Endothelial cell of umbilical vein (primary cell): ENCODE measurements around the gene ZBTB9.

ENCODE experiments used
- CTCF ChIP-seq, 2 donors: IDR thresholded peaks; 1 replicate in 1 of 2; 2 replicates in 1 of 2; pipeline ENCODE4 v1.5.1; 2011; ENCODE audit warnings: low read length in 2 of 2, mild to moderate bottlenecking in 2 of 2, moderate library complexity in 2 of 2, control low read depth in 1 of 2, inconsistent platforms in 1 of 2, low read depth in 1 of 2; ENCODE audit not compliant: insufficient read depth in 1 of 2; ENCODE audit errors: extremely low read depth in 1 of 2
- EZH2 ChIP-seq: IDR thresholded peaks from 2 replicates; pipeline ENCODE4 v1.6.1; 2012; ENCODE audit warnings: borderline replicate concordance, low read depth, mild to moderate bottlenecking, moderate library complexity, low read length, inconsistent platforms; ENCODE audit not compliant: severe bottlenecking
- FOS ChIP-seq: IDR thresholded peaks from 2 replicates; pipeline ENCODE4 v1.6.1; 2011; ENCODE audit warnings: mild to moderate bottlenecking, low read length, moderate library complexity, borderline replicate concordance; ENCODE audit not compliant: insufficient read depth
- MAX ChIP-seq: IDR thresholded peaks from 2 replicates; pipeline ENCODE4 v1.6.1; 2011; ENCODE audit not compliant: insufficient read depth, insufficient read length
- MYC ChIP-seq: IDR thresholded peaks from one replicate; pipeline ENCODE4 v1.6.1; 2011; ENCODE audit warnings: mild to moderate bottlenecking, low read depth, low read length
- POLR2A ChIP-seq: IDR thresholded peaks from 2 replicates; pipeline ENCODE4 v1.6.1; 2012; ENCODE audit warnings: low read depth, mild to moderate bottlenecking, control low read depth, low read length
- POLR2AphosphoS5 ChIP-seq: IDR thresholded peaks from 2 replicates; pipeline ENCODE4 v1.6.1; 2012; ENCODE audit warnings: low read depth, mild to moderate bottlenecking, control low read depth, low read length, moderate library complexity; ENCODE audit not compliant: insufficient read depth

GRCh38 chr6:33411632-33412005 lies 42.8 kb upstream of the ZBTB9 start:
- TF ChIP-seq POLR2A (no peak), CTCF (IDR thresholded peaks at IDR 0.05; ENCODE audit: extremely low read depth in 1 of 2, insufficient read depth in 1 of 2, low read depth in 1 of 2, low read length in 2 of 2) (no peak), MYC (no peak), POLR2AphosphoS5 (no peak), FOS (no peak), EZH2 (no peak), MAX (no peak)
